Lower lobe of right lung (tissue), 2 donors: ENCODE measurements around the gene KDM2A. TPM values are rescaled to one million over a fixed set of nuclear protein-coding genes. Genes with fewer than 3 reads are reported as not detected.

Experiments
- ATAC-seq, 2 donors: fragments of 200-7000 bp; cut with Tn5 transposase; one replicate each; pipeline ENCODE4 v1.9.1; 2020 to 2022; ENCODE audit warnings: mild to moderate bottlenecking in 2 of 2, moderate library complexity in 2 of 2
- DNase-seq: peaks from one replicate; pipeline ENCODE4 v3.0.0-alpha.2; 2020
- H3K27ac ChIP-seq: fragments of 200-600 bp; one replicate; pipeline ENCODE4 v1.8.0; 2022
- H3K27me3 ChIP-seq: fragments of 200-600 bp; one replicate; pipeline ENCODE4 v1.8.0; 2022; ENCODE audit warnings: low read depth
- H3K36me3 ChIP-seq: fragments of 200-600 bp; one replicate; pipeline ENCODE4 v1.8.0; 2022; ENCODE audit warnings: mild to moderate bottlenecking
- H3K4me1 ChIP-seq: fragments of 200-600 bp; one replicate; pipeline ENCODE4 v1.8.0; 2022
- H3K4me3 ChIP-seq: fragments of 200-600 bp; one replicate; pipeline ENCODE4 v1.8.0; 2022; ENCODE audit warnings: mild to moderate bottlenecking
- H3K9me3 ChIP-seq: fragments of 200-600 bp; one replicate; pipeline ENCODE4 v1.8.0; 2022
- CTCF ChIP-seq: fragments of 200-600 bp; IDR thresholded peaks from one replicate; pipeline ENCODE4 v1.8.0; 2022; ENCODE audit warnings: antibody characterized with exemption, mild to moderate bottlenecking
- intact Hi-C: fragments of 100-400 bp; cut with DNase I; formaldehyde crosslinking; loops from one replicate; pipeline ENCODE4 v1.11.0; 2022
- total RNA-seq: library from RNA; stranded (reverse); fragmentation: NEBNext Ultra II Directional; extraction: Animal tissue kit (Norgen Biotek cat#: 25700); gene quantifications from one replicate; pipeline ENCODE4 v1.2.1, GENCODE V29; 2021
- donor health status: DM: no; HTN: yes; CAD: no; lungs with severe emphysema.

Gene KDM2A
- total RNA-seq, 1 donor from 2014 or later: 80.5 TPM

- peak overlapping the region; percentile 63 for H3K4me3 ChIP-seq
- peak; percentile 67 for DNase-seq
- intact Hi-C loops: no loop called here
- no peak for TF ChIP-seq CTCF
- H3K36me3 ChIP-seq: peaks cover 8% of the 10 kb centered on the region
- H3K27ac ChIP-seq: peak overlapping the region; percentile 98
- H3K9me3 ChIP-seq: no peaks in the 10 kb centered on the region
- ATAC-seq: no peak
- H3K27me3 ChIP-seq: no peaks in the 10 kb centered on the region
- peaks cover 31% of the 10 kb centered on the region for H3K4me1 ChIP-seq
These were observed 1.3 kb upstream of the KDM2A start for GRCh38 chr11:67117672-67118180.

- no peak for TF ChIP-seq CTCF
- intact Hi-C loops: no loop called here
- peak; percentile 69 for DNase-seq
- no peaks in the 10 kb centered on the region for H3K27me3 ChIP-seq
- H3K9me3 ChIP-seq: no peaks in the 10 kb centered on the region
- H3K36me3 ChIP-seq: peaks cover 8% of the 10 kb centered on the region
- peak overlapping the region; percentile 98 for H3K27ac ChIP-seq
- H3K4me3 ChIP-seq: peak overlapping the region; percentile 63
- peak; percentile 10 to 36 for ATAC-seq
- H3K4me1 ChIP-seq: peaks cover 37% of the 10 kb centered on the region
These were observed 789 bp upstream of the KDM2A start for GRCh38 chr11:67118181-67118766.

GRCh38 chr11:67119585-67120391, 725 bp downstream of the KDM2A start:
- no peak for TF ChIP-seq CTCF
- Histone ChIP-seq H3K4me3 (peak overlapping the region; percentile 87), H3K27me3 (no peaks in the 10 kb centered on the region), H3K27ac (peak overlapping the region; percentile 96), H3K4me1 (peaks cover 51% of the 10 kb centered on the region), H3K9me3 (no peaks in the 10 kb centered on the region), H3K36me3 (peaks cover 22% of the 10 kb centered on the region)
- DNase-seq: peak; percentile 52
- ATAC-seq: peak; percentile 2 to 13
- intact Hi-C loops: no loop called here

- H3K4me1 ChIP-seq: peaks cover 56% of the 10 kb centered on the region
- no peak for ATAC-seq
- intact Hi-C loops: no loop called here
These were observed 1.4 kb downstream of the KDM2A start for GRCh38 chr11:67120456-67120855.

More at GRCh38 chr11:67120456-67120855, 1.4 kb downstream of the KDM2A start:
- peaks cover 25% of the 10 kb centered on the region for H3K36me3 ChIP-seq
- no peaks in the 10 kb centered on the region for H3K9me3 ChIP-seq
- H3K27ac ChIP-seq: peak overlapping the region; percentile 96
- TF ChIP-seq CTCF: no peak
- DNase-seq: no peak
- H3K4me3 ChIP-seq: peak overlapping the region; percentile 87
- no peaks in the 10 kb centered on the region for H3K27me3 ChIP-seq
